Measurements from ENCODE around the gene ESYT2. TPM values are rescaled to one million over a fixed set of nuclear protein-coding genes. Genes with fewer than 3 reads are reported as not detected.
A peak's percentile ranks its signal among the peaks of the same experiment; 100 is the strongest.

Gene ESYT2
- polyA plus RNA-seq, 3 donors: 14.0 to 24.1 (median 22.0) TPM

- Histone ChIP-seq H3K27me3 (ENCODE audit: control insufficient read depth in 2 of 2, insufficient read depth in 2 of 2, low read length in 2 of 2) (no peaks in the 10 kb centered on the region), H3K36me3 (replicated peaks in 1 of 2; ENCODE audit: control insufficient read depth in 1 of 2, insufficient read depth in 2 of 2, low read length in 2 of 2) (no peaks in the 10 kb centered on the region), H3K27ac (ENCODE audit: low read depth in 1 of 2, low read length in 2 of 2) (no peak overlapping the region), H3K4me1 (ENCODE audit: control insufficient read depth in 1 of 2, insufficient read depth in 2 of 2, low read length in 2 of 2) (peaks cover 54 to 70% of the 10 kb centered on the region in 2 donors), H3K4me3 (replicated peaks in 1 of 3; ENCODE audit: low read depth in 2 of 3, low read length in 3 of 3) (peak overlapping the region in 1 of 3 experiments; percentile 96), H3K9me3 (replicated peaks in 1 of 2; ENCODE audit: control insufficient read depth in 1 of 2, insufficient read depth in 1 of 2, low read length in 2 of 2) (peaks cover 0 to 13% of the 10 kb centered on the region in 2 donors), H3K9ac (ENCODE audit: insufficient read depth, low read length, poor library complexity, severe bottlenecking) (no peak overlapping the region), H3K79me2 (ENCODE audit: insufficient read depth, low read length) (peaks cover 52% of the 10 kb centered on the region), H3K4me2 (replicated peaks; ENCODE audit: extremely low read depth, low read length, poor library complexity, severe bottlenecking) (peak overlapping the region; percentile 93), H4K20me1 (ENCODE audit: insufficient read depth, low read length) (no peaks in the 10 kb centered on the region), H2AFZ (ENCODE audit: insufficient read depth, low read depth, low read length, poor library complexity, severe bottlenecking) (no peak overlapping the region)
- Mint-ChIP-seq H3K4me3 (no peak overlapping the region), H3K27ac (peak overlapping the region in 2 of 7 donors; percentile 37 to 50), H3K27me3 (ENCODE audit: low read depth in 3 of 3) (no peaks in the 10 kb centered on the region), H3K4me1 (peaks cover 51% of the 10 kb centered on the region), H3K36me3 (peaks cover 4 to 11% of the 10 kb centered on the region in 2 donors), H3K9me3 (peaks cover 4 to 23% (median 10%) of the 10 kb centered on the region in 7 donors)
- TF ChIP-seq, protein P1, sequence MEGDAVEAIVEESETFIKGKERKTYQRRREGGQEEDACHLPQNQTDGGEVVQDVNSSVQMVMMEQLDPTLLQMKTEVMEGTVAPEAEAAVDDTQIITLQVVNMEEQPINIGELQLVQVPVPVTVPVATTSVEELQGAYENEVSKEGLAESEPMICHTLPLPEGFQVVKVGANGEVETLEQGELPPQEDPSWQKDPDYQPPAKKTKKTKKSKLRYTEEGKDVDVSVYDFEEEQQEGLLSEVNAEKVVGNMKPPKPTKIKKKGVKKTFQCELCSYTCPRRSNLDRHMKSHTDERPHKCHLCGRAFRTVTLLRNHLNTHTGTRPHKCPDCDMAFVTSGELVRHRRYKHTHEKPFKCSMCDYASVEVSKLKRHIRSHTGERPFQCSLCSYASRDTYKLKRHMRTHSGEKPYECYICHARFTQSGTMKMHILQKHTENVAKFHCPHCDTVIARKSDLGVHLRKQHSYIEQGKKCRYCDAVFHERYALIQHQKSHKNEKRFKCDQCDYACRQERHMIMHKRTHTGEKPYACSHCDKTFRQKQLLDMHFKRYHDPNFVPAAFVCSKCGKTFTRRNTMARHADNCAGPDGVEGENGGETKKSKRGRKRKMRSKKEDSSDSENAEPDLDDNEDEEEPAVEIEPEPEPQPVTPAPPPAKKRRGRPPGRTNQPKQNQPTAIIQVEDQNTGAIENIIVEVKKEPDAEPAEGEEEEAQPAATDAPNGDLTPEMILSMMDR (IDR thresholded peaks at IDR 0.05): no peak
- no peak for DNase-seq
- intact Hi-C loops (cut with micrococcal nuclease): loop anchor here (5.0 to 10.0 kb wide), 3 partner anchors 110 to 148 kb away; partner anchors contain the start of genes DYNC2I1 (in 1 of the 2) and ESYT2 (in 1 of the 2)
- WGBS (ENCODE audit: insufficient coverage): 97% methylated on average over 17 of the region's 29 CpGs
Measured at GRCh38 chr7:158706710-158707590, 122.4 kb downstream of the ESYT2 start.

DNA sequence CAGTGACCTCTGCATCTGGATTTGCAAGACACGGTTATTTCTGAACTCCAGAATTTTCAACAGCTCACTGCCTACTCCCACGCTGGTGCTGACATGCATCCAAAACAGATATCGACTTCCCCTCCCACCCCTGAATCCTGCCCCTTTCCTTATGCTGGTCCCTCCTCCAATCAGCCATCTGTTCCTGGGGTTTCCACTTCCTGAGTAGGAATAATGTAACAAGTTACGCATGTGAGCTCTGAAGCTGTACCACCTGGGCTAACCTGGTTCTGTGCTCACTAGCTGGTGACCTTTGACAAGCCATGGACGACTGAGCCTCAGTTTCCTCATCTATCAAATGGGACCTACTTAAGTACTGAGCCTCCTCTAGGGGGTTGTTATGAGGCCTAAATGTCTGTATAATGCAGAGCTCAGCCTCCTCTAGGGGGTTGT, 123.0 kb downstream of the ESYT2 start:
- H3K4me1 Mint-ChIP-seq: peaks cover 44% of the 10 kb centered on the region
- Histone ChIP-seq H3K27me3 (ENCODE audit: control insufficient read depth in 2 of 2, insufficient read depth in 2 of 2, low read length in 2 of 2) (no peaks in the 10 kb centered on the region), H3K9ac (ENCODE audit: insufficient read depth, low read length, poor library complexity, severe bottlenecking) (no peak overlapping the region), H4K20me1 (ENCODE audit: insufficient read depth, low read length) (no peaks in the 10 kb centered on the region), H3K9me3 (replicated peaks in 1 of 2; ENCODE audit: control insufficient read depth in 1 of 2, insufficient read depth in 1 of 2, low read length in 2 of 2) (peaks cover 0 to 12% of the 10 kb centered on the region in 2 donors), H2AFZ (ENCODE audit: insufficient read depth, low read depth, low read length, poor library complexity, severe bottlenecking) (no peak overlapping the region), H3K36me3 (replicated peaks in 1 of 2; ENCODE audit: control insufficient read depth in 1 of 2, insufficient read depth in 2 of 2, low read length in 2 of 2) (peaks cover 0 to 4% of the 10 kb centered on the region in 2 donors), H3K4me3 (replicated peaks in 1 of 3; ENCODE audit: low read depth in 2 of 3, low read length in 3 of 3) (peak overlapping the region in 1 of 3 experiments; percentile 96), H3K27ac (ENCODE audit: low read depth in 1 of 2, low read length in 2 of 2) (peak overlapping the region in 1 of 2 donors; percentile 95), H3K4me1 (ENCODE audit: control insufficient read depth in 1 of 2, insufficient read depth in 2 of 2, low read length in 2 of 2) (peaks cover 48 to 64% of the 10 kb centered on the region in 2 donors), H3K4me2 (replicated peaks; ENCODE audit: extremely low read depth, low read length, poor library complexity, severe bottlenecking) (peak overlapping the region; percentile 93), H3K79me2 (ENCODE audit: insufficient read depth, low read length) (peaks cover 58% of the 10 kb centered on the region)
- H3K4me3 Mint-ChIP-seq: peak overlapping the region in 1 of 2 donors; percentile 19
- H3K36me3 Mint-ChIP-seq: peaks cover 6 to 16% of the 10 kb centered on the region in 2 donors
- TF ChIP-seq, protein P1 (IDR thresholded peaks at IDR 0.05): no peak
- peak overlapping the region in 3 of 7 donors; percentile 6 to 76 (median 28) for H3K27ac Mint-ChIP-seq
- H3K9me3 Mint-ChIP-seq: peaks cover 3 to 17% (median 10%) of the 10 kb centered on the region in 7 donors
- no peak for DNase-seq
- intact Hi-C loops (cut with micrococcal nuclease): loop anchor here (5.0 to 10.0 kb wide), 3 partner anchors 111 to 149 kb away; partner anchors contain the start of genes DYNC2I1 (in 1 of the 2) and ESYT2 (in 1 of the 2)
- 65% methylated on average over 2 of the region's 5 CpGs for WGBS (ENCODE audit: insufficient coverage)
- H3K27me3 Mint-ChIP-seq (ENCODE audit: low read depth in 3 of 3): no peaks in the 10 kb centered on the region

All from CD14-positive monocyte (primary cell).